Amygdala (tissue), 56 donors: ENCODE data around the gene CTBP2.
A peak's percentile ranks its signal among the peaks of the same experiment; 100 is the strongest.
"Not testable (repeated sequence)": the region's sequence is repeated elsewhere in the genome, so short reads cannot be mapped to it uniquely, and the experiment has no call there.

Experiments
- DNase-seq, 56 donors: peaks; one replicate each; lab custom pipeline; 2025; lab: John Stamatoyannopoulos, UW

The CTBP2 gene

DNA sequence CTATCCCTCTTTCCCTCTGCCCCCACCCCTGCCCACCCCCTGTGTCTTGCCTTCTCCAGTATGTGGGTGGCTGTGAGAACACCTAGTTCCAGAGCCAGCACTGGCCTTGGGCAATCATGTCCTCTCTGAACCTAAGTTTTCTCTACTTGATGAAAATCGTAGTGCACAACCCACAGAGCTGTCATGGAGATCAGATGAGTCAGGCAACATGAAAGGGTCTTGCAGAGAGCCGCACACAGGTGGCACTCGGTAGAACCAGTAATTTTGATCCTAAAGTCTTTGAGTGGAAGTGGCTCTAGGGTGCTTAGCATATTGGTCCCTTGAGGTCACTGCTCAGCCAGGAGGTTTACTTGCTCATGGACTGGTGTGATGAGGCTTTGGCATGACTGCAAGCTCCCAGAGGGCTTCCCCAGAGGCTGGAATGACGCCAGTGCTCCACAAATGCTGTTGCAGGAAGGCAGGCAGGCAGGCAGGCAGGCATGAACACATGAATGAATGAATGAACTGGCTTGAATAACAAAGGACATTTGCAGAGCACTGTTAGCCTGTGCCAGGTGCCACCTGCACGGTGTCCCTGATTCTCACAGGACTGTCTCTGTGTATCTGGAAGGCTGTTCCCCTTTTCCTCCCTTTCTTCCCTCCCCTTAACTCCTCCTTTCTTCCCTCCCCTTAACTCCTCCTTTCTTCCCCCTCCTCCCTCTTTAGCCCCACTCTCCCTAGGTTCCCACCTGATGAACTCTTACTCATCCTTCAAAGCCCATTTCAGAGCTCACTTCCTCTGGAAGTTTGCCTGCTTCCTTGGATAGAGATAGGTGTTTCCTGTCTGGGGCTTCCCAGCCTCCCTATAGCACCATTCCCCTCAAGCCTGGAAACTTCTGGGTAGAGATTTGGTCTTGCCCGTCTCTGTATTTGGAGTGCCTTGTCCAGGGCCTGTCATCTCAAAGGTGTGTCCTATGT, 27.2 kb upstream of the CTBP2 start:
- DNase-seq, result no peak

DNA sequence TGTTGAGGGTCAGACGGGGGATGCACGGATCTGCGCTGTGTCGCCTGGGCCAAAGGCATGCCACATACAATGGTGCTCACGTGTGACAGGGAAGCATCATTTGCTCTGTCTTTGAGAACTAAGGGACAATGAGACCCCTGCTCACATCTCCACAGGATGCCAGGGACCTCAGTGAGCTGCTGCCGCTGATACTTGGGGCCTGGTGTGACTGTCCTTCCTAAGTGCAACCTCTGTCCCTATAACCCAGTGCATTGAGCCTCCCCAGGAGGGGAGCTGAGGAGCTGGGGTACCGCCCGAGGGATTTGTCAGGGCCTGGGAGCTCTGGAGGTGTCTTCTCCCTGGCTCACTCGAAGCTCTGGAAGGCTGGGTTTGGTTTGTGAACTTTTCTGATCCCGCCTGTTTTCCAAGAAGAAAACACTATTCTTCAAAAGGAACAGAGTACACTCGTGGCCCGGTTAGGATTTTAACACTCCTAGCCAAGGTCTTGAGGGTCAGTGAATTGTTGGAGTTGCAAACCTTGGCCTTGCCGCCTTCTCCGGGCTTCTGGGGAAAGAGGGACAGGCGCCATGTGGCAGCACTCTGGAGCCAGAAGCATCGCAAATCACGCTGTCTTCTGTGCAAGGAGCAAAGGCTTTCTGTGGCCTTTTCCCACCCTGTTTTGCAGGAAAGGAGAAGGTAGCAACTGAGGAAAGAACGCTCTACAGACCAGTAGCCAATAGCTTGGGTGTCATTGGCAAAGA, 26.2 kb upstream of the CTBP2 start:
- DNase-seq, result peak in 1 of 56 donors; percentile 24

DNA sequence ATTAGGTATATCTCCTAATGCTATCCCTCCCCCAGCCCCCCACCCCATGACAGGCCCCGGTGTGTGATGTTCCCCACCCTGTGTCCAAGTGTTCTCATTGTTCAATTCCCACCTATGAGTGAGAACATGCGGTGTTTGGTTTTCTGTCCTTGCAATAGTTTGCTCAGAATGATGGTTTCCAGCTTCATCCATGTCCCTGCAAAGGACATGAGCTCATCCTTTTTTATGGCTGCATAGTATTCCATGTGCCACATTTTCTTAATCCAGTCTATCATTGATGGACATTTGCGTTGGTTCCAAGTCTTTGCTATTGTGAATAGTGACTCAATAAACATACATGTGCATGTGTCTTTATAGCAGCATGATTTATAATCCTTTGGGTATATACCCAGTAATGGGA, 18.7 kb upstream of the CTBP2 start:
- DNase-seq, result not testable (repeated sequence)

DNA sequence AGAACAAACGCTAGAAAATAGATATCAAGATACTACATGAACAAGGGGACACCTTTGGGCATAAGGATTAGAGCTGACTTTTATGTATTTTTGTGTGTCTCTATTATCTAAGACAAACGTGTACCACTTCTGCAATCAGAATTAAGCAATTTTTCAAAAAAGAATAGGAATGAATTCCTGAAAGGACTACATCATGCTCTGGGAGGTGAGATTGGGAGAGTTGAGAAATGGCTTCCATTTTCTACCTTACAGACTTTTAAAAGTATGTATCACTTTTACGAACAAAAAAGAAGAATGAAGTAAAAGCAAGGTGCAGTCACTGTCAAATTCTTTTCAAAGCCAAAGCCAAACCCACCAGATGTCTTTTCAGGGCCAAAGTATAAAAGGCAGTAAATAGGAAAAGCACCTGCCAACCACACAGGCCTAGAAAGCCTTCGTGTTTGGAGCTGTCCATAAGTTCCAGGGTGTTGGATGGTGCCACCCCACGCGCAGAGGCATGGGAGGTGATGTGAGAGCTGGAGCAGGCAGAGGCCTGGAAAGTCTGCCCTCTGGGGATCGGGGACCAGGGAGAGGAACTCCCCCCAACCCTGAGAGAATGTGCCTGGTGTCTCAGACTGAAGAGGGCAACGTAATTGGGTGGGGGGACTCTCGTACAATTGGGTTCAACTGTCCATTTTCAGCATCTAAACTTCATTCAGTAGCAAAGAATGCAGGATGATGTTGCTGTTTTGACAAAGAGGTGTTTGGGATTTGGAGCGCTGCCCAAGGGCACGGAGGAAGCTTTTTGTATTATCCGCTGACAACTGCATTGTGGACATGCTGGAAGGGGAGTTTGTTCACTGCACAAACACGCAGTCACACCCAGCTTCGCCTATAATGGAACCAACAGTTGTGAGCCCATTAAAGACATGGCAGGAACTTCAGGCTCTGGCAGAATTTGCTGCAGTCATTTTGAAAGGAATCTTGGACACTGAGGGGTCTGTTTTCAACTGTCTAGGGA, 17.6 kb upstream of the CTBP2 start:
- DNase-seq, result no peak

DNA sequence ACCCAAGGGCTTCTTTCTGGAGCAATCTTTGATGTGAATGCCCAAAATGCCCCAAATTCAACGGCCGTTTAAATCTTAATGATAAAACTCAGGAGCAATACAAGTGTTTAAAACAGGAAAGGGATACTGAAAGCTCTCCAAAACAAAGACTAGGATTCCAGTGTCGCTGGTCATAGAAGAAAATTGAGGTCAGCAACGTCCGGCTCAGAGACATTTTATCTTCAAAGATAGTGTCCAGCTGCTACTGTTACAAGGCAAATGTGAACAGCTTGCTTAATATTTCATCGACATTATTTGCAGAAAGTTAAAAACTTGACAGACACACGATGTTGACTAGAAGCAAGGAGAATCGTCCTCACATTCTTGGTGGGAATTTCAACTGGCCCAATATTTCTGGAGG, 15.4 kb upstream of the CTBP2 start:
- no peak for DNase-seq

DNA sequence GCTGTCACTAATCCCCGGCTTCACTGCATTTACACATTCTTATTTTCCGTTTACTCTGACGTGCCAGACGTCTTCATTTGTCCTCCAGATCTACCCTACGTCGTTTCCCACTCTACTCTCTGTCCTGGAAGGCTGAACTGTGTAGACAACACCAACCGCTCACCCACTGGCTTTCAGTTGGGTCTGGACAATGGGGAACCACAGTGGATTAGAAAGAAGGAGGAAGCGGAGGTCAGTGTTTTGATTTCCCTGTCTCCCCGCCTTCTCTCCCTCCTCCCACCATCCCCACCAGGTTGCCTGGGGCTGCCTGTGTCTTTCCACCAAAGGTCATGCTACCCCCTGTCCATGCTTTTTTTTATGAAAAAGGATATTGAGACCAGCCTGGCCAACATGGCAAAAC, 14.0 kb upstream of the CTBP2 start:
- DNase-seq, result no peak

DNA sequence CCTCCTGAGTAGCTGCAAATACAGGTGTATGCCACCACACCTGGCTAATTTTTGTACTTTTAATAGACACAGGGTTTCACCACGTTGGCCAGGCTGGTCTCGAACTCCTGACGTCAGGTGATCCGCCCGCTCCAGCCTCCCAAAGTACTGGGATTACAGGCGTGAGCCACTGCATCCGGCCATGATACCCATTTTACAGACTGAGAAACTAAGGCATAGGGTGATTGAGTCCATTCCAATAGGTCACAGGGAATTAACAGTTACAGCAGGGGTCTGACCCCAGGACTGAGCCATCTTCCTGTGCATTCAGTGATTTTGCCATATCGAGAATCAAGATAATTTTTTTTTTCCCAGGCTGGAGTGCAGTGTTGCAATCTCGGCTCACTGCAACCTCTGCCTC, 12.3 kb upstream of the CTBP2 start:
- DNase-seq, result no peak

DNA sequence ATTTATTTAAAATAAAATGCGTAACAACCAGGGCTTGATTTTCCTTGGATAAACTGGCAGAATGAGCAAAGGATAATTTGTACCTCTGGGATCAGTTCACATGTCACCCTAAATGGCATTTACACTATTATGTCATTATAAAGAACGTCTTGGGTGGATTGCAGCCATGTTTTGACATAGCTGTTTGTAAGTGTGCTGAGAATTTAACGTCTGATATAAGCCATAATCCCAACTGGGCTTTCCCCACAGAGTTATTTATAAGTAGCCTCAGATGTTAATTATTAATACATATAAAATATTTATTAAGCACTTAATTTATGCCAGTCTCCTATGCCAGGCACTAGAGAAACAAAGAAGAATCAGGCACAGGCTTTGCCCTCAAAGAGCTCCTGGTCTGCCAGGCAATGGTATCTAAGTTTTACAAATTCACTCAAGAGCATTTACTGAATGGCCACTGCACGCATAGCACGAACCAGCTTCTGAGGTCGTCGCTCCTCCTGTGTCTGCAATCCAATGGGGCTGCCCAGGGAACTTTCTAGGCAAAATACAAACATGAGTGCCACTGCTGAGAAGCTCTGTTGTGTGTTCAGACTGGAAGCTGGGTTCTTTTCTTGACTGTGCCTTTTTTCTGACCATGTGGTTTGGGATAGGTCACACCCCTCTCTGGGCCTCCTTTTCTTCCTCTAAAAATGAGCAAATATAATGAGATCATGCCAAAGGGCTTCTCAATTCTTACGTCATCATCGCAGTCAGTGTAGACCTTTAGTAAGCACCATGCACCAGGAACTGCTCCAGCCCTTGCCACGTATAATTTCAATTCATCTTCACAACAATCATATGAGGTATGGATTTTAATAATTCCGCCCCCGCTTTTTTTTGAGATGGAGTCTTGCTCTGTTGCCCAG, 11.3 kb upstream of the CTBP2 start:
- DNase-seq, result no peak

DNA sequence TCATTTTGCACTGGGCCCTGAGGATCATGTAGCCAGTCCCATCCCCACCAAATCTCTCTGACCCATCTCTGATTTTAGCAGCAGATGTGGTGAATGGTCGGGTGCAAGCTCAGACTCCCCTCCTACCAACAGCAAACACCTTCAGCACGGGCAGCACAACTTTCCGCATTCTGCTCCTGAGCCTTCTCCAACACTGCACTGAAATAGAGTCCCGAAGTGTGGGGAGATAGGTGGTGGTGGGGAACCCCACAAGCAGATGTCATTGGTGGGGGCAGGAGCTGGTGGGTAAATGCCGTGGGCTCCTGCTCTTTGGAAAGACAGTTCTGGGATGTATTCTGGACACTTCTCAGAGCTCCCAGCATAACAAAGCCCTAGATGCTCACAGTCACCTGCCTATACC, 9.6 kb upstream of the CTBP2 start:
- no peak for DNase-seq

DNA sequence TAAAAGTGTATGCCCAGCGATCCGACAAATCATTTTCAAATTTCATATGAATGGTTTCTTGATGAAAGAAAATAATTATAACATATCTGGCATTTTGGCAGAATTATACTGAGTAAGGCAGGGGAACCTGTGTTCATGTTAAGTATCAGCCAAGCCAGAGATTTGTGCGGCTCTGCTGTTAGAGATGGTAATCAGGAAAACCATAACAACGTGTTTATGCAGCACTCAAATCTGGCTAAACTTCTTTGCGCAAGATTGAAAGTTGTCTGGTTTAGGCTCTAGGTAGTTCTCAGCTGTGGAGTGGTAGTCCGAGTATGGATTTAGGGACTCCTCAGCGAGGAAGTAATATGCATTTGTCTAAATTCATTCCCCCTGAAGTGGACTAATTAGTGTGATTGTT, 8.9 kb upstream of the CTBP2 start:
- no peak for DNase-seq

DNA sequence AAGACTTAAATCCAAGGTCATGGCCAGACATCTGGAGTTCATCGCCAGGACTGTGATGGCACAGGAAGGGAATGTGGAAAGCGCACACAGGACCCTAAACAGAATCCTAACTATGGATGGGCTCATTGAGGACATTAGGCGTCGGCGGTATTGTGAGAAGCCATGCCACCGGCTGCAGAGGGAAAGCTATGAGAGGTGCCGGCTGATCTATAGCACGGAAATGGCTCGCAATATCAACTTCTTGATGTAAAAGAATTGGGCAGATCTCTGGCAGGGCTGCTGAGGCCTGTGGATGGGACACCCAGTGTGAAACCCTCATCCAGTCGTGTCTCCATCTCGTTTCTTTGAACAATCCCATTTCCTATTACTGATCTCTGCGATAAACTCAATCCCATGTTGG, 6.3 kb upstream of the CTBP2 start:
- no peak for DNase-seq

DNA sequence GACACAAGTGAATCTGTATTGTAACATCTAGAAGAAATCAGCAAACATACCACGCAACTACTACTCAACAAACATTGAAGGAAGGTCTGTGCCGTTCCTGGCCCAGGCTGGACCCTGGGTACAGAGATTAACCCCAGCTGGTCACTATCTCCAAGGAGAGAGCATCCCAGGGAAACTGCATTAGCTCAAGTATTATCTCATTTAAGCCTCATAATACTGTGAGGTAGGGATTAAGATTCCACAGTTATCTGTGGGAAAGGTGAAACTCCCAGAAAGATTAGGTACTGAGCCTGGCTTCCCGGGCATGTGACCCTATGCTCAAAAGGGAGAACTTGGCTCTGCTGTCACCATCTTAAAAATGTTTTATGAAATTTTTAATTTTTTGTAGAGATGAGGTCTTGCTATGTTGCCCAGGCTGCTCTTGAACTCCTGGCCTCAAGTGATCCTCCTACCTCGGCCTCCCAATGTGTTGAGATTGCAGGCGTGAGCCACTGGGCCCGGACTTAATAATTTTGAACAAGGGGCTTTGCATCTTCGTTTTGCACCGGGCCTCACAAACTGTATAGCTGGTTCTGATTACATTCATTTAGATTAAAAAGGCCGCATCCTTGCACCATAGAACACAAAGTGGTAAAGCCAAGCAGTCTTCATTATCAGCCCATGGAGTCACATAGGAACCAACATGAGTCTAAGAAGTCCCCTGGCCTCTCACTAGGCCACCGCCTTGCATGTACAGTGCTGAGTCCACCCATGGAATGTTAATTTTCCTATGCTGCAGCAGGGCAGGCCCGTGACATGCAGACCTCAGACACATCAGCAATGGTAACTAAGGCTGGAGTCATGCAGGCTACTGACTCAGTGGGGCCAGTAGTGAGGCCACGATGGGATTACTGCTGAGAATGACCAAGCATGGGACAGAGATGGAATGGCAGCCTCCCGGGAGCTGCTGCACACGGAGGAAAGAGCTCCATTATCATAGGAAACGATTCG, 5.5 kb upstream of the CTBP2 start:
- no peak for DNase-seq

DNA sequence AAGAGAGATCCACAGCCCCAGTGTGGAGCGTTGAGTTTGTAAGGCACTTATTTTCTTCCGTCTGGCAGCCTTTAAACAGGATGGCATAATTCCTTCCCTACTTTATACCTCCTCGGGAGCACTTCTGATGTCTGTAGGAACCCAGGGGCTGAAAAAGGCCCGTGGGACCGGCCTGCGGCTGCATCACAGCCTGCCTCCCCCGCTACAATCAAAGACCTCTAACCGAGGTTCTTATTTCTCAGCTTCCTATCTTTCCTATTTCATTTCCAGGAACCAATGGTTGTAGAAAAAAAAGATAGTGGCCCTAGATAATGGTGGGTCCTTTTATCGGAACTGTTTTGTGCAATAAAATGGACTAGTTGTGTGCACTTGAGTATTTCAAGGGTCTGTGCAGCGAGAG, 4.1 kb upstream of the CTBP2 start:
- DNase-seq, result no peak

DNA sequence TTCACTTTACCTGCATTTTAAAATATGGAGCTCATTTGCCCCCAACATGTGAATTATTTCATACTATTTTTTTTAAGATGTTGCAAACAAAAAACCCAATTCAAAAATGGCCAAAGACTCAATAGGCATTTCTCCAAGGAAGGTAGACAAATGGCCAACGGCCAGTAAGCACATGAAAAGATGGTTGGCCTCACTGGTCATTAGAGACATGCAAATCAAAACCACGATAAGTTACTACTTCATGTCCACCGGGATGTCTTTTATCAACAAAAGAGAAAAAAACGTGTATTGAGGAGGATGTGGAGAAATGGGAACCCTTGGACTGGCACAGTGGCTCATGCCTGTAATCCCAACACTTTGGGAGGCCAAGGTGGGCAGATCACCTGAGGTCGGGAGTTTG, 3.4 kb upstream of the CTBP2 start:
- no peak for DNase-seq

DNA sequence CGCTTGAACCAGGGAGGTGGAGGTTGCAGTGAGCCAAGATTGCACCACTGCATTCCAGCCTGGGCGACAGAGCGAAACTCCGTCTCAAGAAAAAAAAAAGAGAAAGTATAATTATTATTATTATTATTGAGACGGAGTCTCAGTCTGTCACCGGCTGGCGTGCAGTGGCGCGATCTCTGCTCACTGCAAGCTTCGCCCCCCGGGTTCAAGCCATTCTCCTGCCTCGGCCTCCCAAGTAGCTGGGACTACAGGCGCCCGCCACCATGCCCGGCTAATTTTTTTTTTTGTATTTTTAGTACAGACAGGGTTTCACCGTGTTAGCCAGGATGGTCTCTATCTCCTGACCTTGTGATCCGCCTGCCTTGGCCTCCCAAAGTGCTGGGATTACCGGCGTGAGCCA, 2.9 kb upstream of the CTBP2 start:
- DNase-seq, result not testable (repeated sequence)

DNA sequence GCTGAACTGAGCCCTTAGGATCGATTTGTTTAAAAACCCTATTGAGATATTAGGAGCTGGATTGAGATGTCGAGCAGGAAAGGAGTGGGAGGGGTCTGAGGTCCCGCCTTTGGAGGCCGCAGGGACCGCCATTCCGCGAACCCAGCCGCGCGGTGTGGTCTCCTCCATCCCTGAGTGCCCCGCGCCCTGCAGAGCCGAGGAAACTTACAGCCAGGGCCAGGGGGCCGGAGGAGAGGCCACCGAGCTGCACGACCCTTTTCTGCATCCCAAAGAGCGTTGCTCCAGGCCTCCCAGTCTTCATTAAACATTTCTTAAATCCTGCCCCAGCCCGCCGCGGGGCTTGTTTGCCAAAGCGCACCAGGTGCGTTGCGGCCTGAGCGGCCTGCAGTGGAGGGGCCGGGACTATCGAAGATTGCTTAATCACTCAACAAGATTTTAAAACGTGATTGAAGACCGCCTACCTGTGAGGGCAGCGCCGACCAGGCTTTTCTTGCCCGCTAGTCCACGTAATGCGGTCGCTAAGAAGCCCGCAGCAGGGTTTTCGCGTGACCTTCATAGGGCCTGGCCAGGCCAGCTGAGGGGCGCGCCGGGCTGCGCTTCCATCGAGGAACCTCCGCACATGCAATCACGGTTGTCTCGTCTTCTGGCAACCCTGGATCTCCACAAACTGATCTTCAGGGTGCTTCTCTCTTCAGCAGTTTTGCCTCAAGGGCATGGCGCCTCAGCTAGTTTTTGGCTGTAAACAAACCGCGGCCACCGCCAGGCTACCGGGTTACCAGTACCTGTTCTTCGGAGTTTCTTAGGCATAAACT, 2.0 kb upstream of the CTBP2 start:
- no peak for DNase-seq

DNA sequence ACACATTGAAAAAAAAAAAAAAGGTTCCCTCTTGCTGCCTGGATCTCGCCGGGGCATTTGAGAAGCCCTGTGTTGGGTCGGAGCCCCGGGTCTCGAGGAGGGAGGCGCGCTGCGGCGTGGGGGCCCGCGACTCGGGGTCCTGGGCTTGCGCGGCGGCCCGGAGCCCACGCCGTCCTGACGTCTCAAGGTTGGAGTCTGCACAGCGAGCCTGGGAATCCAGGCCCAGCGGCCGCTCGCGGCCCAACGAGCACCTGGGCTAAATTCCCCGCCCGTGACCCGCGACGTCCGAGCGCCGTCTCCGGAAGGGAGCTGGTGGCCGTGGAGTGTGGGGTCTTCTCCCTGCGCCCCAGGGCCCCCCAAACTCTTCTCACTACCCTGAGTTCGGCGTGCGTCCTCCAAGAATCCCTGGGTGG, 1.4 kb upstream of the CTBP2 start:
- no peak for DNase-seq
